Neural crest cell (in vitro differentiated cells): Measurements from ENCODE around the gene FBH1. TPM values are rescaled to one million over a fixed set of nuclear protein-coding genes. Genes with fewer than 3 reads are reported as not detected.

ENCODE experiments used
- DNase-seq: peaks from one replicate; pipeline ENCODE4 v3.0.0; 2021; ENCODE audit warnings: low read depth, mixed read lengths, low spot score
- H3K27ac Mint-ChIP-seq: one replicate; pipeline ENCODE4 v1.8.0; 2021; ENCODE audit warnings: mild to moderate bottlenecking, mixed read lengths; ENCODE audit not compliant: unreplicated experiment
- H3K27me3 Mint-ChIP-seq: 2 replicates; pipeline ENCODE4 v1.8.0; 2021; ENCODE audit warnings: low read depth, mild to moderate bottlenecking, mixed read lengths
- H3K36me3 Mint-ChIP-seq: 2 replicates; pipeline ENCODE4 v1.8.0; 2021; ENCODE audit warnings: low read depth, mild to moderate bottlenecking, mixed read lengths
- H3K4me1 Mint-ChIP-seq: 2 replicates; pipeline ENCODE4 v1.8.0; 2021; ENCODE audit warnings: mixed read lengths
- H3K4me3 Mint-ChIP-seq: one replicate; pipeline ENCODE4 v1.8.0; 2021; ENCODE audit warnings: mild to moderate bottlenecking, mixed read lengths
- H3K9me3 Mint-ChIP-seq: 2 replicates; pipeline ENCODE4 v1.8.0; 2021; ENCODE audit warnings: mixed read lengths
- CTCF ChIP-seq: fragments of 200-600 bp; sonication (generic); conservative IDR thresholded peaks from 2 replicates; pipeline ENCODE4 v1.5.0; 2021; ENCODE audit warnings: antibody characterized with exemption, mild to moderate bottlenecking
- total RNA-seq: library from RNA; stranded (reverse); gene quantifications from 2 replicates; pipeline ENCODE4 v1.2.1, GENCODE V29; 2021

Gene FBH1
- total RNA-seq, 1 donor from 2014 or later, result 73.7 TPM

- no peak for DNase-seq
- Mint-ChIP-seq H3K4me3 (no peak overlapping the region), H3K36me3 (no peaks in the 10 kb centered on the region), H3K27me3 (peaks cover 38% of the 10 kb centered on the region), H3K9me3 (no peaks in the 10 kb centered on the region), H3K27ac (no peak overlapping the region), H3K4me1 (peaks cover 7% of the 10 kb centered on the region)
- no peak for TF ChIP-seq CTCF
Measured at GRCh38 chr10:5973069-5973468, 83.0 kb downstream of the FBH1 start.

- Mint-ChIP-seq H3K4me1 (peaks cover 10% of the 10 kb centered on the region), H3K27ac (no peak overlapping the region), H3K36me3 (no peaks in the 10 kb centered on the region), H3K4me3 (peak overlapping the region; percentile 90), H3K9me3 (no peaks in the 10 kb centered on the region), H3K27me3 (peaks cover 66% of the 10 kb centered on the region)
- TF ChIP-seq CTCF, result no peak
- DNase-seq, result no peak
Measured at GRCh38 chr10:5975641-5976473, 85.8 kb downstream of the FBH1 start.

GRCh38 chr10:5976512-5977470 lies 86.7 kb downstream of the FBH1 start:
- Mint-ChIP-seq H3K36me3 (no peaks in the 10 kb centered on the region), H3K27me3 (peaks cover 74% of the 10 kb centered on the region), H3K4me3 (peak overlapping the region; percentile 90), H3K4me1 (peaks cover 10% of the 10 kb centered on the region), H3K9me3 (no peaks in the 10 kb centered on the region), H3K27ac (no peak overlapping the region)
- peak; percentile 28 for DNase-seq
- TF ChIP-seq CTCF, result no peak

DNA sequence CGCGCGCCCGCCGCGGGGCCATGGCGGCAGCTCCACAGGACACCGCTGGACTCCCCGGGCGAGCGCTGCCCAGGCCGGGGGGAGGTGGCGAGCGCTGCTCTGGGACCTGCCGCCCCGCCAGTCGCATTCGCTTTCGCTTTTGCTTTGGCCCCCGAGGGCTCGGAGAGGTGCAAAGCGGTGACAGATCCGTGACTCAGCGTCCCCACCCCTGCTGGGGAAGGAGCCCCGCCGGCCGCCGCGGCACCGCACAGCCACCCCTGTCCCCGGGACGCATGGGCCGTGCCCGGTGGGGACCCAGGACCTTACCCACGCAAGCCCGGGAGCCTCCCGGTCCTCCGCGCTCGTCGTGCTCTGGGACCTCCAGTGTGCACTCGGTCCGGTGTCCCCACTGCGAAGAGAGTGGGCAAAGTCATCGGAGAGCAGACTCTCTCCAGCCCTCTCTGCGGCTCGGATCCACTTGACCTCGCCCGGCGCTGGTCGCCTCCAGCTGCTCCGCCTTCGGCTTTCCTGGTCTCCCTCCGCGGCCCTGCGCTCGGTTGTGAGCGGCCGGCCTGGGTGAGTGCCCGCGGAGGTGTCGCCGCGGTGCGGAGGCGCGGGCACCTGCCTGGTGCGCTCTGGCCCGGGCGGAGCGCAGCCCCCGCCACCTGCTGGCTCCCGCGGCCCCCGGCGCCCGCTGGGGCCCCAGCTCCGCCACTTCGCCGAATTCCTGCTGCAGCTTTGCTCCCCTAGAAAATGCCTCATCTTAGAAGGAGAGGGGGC lies 87.6 kb downstream of the FBH1 start, which contains the start of gene IL15RA:
Gene IL15RA, minus strand, starts transcription at position 73 of the 759 bp plus-strand sequence. Its CDS starts 51 bp downstream, at position 22.
- Mint-ChIP-seq H3K27ac (no peak within 1 kb of the TSS), H3K4me3 (peak within 1 kb of the TSS; percentile 90), H3K36me3 (no peaks in the 10 kb centered on the region), H3K9me3 (no peaks in the 10 kb centered on the region), H3K4me1 (peaks cover 10% of the 10 kb centered on the region), H3K27me3 (peaks cover 74% of the 10 kb centered on the region)
- TF ChIP-seq CTCF, result no peak
- DNase-seq, result peak; percentile 49

GRCh38 chr10:5978230-5978489 lies 88.1 kb downstream of the FBH1 start:
- Mint-ChIP-seq H3K27ac (no peak overlapping the region), H3K9me3 (no peaks in the 10 kb centered on the region), H3K4me3 (peak overlapping the region; percentile 82), H3K4me1 (peaks cover 10% of the 10 kb centered on the region), H3K27me3 (peaks cover 72% of the 10 kb centered on the region), H3K36me3 (no peaks in the 10 kb centered on the region)
- DNase-seq, result no peak
- TF ChIP-seq CTCF, result no peak
